GM18861 (cell line): ENCODE data around the gene REPS2.

Experiments
- ATAC-seq: cut with Tn5 transposase; IDR thresholded peaks from one replicate; pipeline ENCODE4 v1.9.1; 2021; ENCODE audit not compliant: unreplicated experiment

Gene REPS2

GRCh38 chrX:16997313-16997712 lies 50.9 kb downstream of the REPS2 start:
- no peak for ATAC-seq

GRCh38 chrX:16999275-16999674 lies 52.8 kb downstream of the REPS2 start:
- ATAC-seq, result no peak

DNA sequence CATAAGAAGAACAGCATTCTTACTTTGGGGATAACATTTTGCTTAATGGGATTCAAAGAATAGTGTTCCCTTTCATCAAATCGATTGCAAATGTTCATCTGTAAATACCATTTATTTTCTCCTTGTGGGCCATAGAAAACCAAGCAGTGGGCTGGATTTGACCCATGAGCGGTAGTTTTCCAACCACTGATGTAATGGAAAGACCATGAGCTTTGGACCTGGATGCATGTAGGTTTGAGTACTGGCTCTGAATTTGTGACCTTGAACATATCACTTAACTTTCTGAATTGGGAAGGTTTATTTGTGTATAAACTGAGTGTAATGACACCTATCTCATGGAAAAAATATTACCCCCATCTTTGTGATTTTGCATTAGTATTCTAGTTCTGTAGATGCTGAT lies 54.3 kb downstream of the REPS2 start:
- no peak for ATAC-seq

GRCh38 chrX:17005712-17006368 lies 59.4 kb downstream of the REPS2 start:
- ATAC-seq, result no peak

DNA sequence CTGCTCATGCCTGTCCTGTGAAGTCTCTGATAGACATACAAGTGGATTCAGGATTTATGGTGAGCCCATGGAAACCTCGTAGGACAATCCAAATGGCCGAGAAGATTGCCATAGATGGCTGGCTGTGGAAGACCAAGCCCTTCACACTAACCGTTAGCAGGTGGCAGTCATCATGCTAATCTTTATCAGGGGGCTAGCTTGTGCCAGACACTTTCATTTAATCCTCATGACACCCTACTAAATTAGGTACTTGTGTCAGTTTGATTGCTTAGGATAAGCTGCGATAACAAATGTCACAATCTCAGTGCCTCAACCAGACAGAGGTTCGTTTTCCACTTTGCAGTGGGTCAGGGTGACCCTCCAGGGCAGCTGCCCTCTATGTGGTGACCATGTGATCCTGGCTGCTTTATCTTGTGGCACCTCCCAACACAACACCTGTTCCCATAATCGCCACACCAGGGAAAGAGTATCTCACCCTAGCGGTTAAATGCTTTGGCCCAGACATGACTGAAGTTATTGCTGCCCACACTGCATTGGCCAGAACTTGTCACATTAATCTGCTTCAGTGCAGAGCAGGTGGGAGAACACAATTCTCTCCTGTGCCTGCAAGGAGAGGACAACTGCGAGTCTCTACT lies 60.8 kb downstream of the REPS2 start:
- no peak for ATAC-seq

GRCh38 chrX:17009856-17010625 lies 63.6 kb downstream of the REPS2 start:
- no peak for ATAC-seq

GRCh38 chrX:17012465-17012864 lies 66.0 kb downstream of the REPS2 start:
- ATAC-seq, result no peak

DNA sequence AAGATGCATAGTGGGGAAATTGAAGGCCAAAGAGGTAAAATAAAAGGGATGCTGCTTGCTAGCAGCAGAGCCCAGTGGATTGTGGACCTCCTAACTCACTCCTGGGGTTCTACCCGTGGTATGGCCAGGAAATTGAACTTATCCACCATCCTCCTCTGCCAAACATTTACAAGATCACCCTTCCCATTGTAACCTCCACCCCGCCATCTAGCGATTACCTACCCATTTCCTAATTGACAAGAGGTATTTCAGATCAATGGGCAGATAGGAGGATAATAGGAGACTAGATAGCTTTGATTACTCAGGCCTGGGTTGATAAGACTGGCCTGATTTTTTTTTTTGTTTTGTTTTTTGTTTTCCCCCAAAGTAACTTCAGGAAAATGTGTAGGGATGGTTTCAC lies 67.8 kb downstream of the REPS2 start:
- ATAC-seq, result no peak

DNA sequence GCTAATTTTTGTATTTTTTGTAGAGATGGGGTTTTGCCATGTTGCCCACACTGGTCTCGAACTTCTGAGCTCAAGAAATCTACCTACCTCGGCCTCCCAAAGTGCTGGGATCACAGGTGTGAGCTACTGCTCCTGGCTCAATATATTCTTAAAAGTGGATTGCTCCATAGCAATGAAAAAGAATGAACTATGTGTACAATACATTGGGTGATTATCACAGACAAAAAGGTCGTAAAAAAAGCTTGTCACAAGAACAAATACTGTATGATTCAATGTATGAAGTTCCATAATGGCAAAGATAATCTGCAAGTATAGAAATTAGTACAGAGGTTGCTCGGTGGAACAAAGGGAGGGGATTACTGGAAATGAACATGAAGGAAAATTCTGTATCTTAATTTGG lies 70.7 kb downstream of the REPS2 start:
- ATAC-seq, result no peak

DNA sequence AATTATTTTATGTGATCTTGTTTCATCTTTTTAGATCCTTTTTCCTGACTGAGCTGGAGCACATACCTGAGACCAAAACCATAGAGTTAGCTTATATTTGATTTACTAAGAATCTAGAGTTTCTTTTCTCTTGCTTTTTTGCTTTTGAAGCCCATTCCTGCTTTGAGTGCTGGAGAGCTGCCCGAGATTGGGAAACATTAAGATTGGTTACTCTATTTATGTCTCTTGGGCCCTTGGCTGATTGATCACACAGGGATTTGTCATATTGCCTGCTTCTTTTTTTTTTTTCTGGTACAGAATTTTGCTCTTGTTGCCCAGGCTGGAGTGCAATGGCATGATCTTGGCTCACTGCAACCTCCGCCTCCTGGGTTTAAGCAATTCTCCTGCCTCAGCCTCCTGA lies 73.9 kb downstream of the REPS2 start:
- ATAC-seq, result no peak

GRCh38 chrX:17020851-17021821 lies 74.7 kb downstream of the REPS2 start:
- no peak for ATAC-seq

- ATAC-seq, result no peak
Measured at GRCh38 chrX:17021851-17022604, 75.6 kb downstream of the REPS2 start.

GRCh38 chrX:17023661-17024060 lies 77.2 kb downstream of the REPS2 start:
- ATAC-seq, result no peak

- ATAC-seq, result no peak
Measured at GRCh38 chrX:17024886-17025285, 78.4 kb downstream of the REPS2 start.

GRCh38 chrX:17025621-17026302 lies 79.3 kb downstream of the REPS2 start:
- ATAC-seq, result no peak

DNA sequence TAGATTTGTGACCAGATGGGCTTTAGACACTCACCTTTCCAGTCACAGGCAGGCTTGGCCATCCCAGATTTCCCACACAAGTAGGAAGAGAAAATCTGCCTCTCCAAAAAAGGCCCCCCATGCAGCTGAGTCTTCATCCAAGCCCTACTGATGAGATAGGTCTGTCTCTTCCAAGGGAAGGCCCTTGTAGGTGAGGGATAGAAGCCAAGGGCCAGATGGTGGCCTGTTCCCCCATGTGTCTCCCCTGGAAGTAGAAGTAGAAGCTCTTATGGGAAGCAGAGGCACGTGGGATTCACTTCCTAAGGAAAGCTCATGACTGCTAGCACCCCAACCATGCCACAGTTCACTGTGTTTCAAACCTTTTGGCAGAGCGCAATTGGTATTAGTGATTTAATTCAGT lies 81.5 kb downstream of the REPS2 start:
- no peak for ATAC-seq

- ATAC-seq, result no peak
Measured at GRCh38 chrX:17028356-17028755, 81.9 kb downstream of the REPS2 start.

DNA sequence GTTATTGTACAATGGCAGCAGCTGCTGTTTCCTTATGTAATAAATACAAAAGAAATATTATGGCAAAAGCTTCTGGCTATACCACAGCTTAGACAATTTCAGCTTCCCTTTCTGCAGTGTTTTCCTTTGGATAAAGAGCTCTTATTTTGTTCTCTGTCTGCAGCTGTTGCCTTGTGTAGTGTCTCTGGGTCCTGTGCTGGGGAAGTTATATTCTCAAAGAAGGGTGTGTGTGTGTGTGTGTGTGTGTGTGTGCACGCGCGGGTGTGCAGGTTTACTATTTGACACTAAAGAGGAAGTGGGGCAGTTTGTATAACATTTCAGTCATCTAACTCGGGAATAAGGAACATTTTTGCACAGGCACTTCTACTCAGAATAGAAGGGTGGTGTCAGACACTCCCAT lies 83.6 kb downstream of the REPS2 start:
- no peak for ATAC-seq

DNA sequence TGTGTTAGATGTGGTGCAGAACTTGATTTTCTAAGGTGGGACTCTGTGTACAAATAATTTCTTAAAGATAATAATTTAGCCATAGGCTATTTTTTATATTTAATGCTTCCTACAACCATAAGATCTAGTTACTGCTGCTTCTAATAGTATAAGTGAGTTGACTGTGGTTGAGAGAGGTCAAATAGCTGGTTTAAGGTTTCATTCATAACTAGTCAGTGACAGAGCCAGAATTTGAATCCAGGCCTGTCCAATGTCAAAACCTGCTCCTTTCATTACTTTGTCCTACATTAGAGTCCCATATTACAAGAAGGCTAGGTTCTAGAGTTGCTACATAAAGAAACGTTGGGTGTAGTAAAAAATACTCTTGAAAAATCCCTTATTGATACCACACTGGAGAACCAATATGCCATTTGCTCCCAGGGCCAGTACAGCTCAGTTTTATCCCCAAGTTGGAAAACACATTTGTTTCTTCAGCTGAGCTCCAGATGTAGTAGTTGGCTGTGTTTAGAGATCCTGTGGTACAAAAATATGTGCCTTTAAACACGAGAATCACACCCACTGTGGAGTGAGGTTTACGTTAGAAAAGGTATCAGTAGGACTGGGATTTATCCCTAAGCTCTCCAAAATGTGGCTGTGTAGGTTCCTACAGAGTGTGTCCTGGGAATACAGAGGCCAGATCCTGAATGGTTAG lies 84.3 kb downstream of the REPS2 start:
- no peak for ATAC-seq
